Activated CD8-positive, alpha-beta memory T cell treated with anti-CD3 and anti-CD28 coated beads, Interleukin-2, amount 50 U/mL, for 24 hours (primary cell): ENCODE data around the gene DCTN4.
A peak's percentile ranks its signal among the peaks of the same experiment; 100 is the strongest.

ENCODE experiments used
- DNase-seq: peaks from one replicate; pipeline ENCODE4 v3.0.0-alpha.2; 2020; ENCODE audit errors: extremely low read depth

The DCTN4 gene

DNA sequence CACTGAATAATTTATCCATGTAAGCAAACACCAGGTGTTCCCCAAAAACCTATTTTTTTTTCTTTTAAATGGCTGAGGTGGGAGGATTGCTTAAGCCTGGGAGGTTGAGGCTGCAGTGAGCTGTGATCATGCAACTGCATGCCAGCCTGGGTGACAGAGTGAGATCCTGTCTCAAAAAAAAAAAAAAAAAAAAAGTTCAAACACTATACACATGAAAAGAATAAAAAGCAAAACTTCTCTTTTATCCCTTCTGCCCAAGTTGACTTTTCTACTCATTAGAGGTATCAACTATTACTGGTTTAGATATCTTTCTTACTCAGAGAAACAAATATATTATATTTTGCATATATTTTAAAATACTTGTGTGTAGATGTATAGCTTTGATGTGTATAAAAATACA, 17.8 kb downstream of the DCTN4 start:
- no peak for DNase-seq

DNA sequence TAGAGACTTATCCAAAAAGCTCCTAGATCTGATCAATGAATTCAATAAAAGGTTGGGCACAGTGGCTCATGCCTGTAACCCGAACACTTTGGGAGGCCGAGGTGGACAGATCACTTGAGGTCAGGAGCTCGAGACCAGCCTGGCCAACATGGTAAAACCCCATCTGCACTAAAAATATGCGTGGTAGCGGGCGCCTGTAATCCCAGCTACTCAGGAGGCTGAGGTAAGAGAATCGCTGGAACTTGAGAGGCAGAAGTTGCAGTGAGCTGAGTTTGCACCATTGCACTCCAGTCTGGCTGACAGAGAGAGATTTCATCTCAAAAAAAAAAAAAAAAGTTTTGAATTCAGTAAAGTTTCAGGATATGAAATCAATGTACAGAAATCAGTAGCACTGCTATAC, 20.0 kb downstream of the DCTN4 start:
- no peak for DNase-seq

DNA sequence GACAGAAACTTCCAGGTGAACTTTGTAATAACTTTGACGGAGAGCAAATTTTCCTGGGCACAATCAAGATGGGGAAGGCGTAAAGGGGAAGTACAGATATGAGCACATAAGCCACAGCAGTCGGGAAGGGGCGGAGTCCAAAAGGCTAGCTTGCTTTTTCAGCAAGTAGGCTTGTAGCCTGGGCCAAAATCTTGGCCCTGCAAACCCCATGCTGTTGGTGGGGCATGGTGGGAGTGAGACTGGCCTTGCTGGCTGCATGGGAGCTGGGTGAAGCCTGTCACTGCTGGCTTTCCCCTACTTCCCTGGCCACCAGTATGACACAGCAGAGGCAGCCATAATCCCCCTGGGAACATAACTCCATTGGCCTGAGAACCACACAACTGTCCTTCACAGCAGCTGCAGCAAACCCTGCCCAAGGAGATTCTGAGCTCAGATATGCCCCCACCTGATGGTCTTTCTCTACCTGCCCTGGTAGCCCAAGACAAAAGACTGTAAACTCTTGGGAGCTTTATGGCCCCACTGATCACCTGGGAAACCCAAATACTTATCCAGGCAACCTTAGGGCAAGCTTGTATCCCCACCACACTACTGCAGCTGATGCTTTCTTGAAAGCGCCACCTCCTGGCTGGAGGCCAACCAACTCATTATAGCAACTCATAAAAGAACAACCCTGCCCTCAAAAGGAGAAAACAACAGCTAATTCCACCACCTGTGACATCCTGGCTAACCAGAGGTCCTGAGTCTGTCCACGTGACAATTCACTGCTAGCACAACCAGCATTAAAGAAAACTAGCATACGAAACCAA, 24.0 kb downstream of the DCTN4 start:
- no peak for DNase-seq

- DNase-seq: no peak
Measured at GRCh38 chr5:150731669-150732242, 27.1 kb downstream of the DCTN4 start.

GRCh38 chr5:150729859-150730258, 29.0 kb downstream of the DCTN4 start:
- DNase-seq: no peak

DNA sequence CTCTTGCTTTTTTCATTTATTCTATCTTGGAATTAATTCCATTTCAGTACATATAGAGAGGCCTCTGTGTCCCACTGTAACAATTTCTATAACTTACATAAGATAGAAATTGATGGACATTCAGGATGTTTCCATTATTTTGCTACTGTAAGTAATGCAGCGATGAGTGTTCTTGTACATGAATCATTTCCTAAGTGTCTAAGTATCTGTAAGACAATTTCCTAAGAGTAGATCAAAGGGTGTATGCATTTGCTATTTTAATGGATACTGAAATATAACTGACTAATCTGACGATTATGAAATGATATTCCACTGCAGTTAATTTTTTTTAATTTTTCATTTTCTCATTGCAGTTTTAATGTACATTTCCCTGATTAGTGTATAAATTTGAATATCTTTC, 35.0 kb downstream of the DCTN4 start:
- no peak for DNase-seq

- no peak for DNase-seq
Measured at GRCh38 chr5:150710165-150710564, 48.7 kb downstream of the DCTN4 start.

- DNase-seq: no peak
Measured at GRCh38 chr5:150706776-150707390, 51.9 kb downstream of the DCTN4 start.

DNA sequence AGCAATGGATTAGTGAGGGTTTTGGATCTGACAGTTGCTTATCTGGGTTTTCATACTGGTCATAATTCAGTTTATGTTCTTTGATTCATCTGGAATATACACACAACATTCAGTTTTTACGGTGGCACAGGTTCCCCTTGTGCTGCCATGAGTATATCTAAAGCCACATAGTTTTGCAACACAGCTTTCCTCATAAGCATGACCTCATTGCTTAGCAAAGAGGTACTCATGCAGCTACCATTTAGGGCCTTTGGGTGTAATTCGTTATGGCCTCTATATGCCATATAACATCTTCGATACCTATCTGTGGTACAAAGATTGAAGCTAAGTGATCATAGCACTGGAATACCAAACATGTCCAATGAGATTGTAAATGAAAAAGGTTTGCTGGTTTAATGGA, 55.1 kb downstream of the DCTN4 start:
- no peak for DNase-seq

GRCh38 chr5:150700594-150701377, 58.0 kb downstream of the DCTN4 start, which contains the start of gene RBM22:
Gene RBM22 (minus strand): TSS chr5:150701062. CDS start chr5:150700985, 77 bp downstream.
- DNase-seq: peak; percentile 86

GRCh38 chr5:150700246-150700593, 58.6 kb downstream of the DCTN4 start:
- DNase-seq: no peak

GRCh38 chr5:150694612-150695011, 64.2 kb downstream of the DCTN4 start:
- DNase-seq: no peak

GRCh38 chr5:150692276-150692675, 66.5 kb downstream of the DCTN4 start:
- DNase-seq: no peak

GRCh38 chr5:150690760-150691159, 68.1 kb downstream of the DCTN4 start:
- DNase-seq: no peak

- no peak for DNase-seq
Measured at GRCh38 chr5:150689120-150689519, 69.7 kb downstream of the DCTN4 start.

DNA sequence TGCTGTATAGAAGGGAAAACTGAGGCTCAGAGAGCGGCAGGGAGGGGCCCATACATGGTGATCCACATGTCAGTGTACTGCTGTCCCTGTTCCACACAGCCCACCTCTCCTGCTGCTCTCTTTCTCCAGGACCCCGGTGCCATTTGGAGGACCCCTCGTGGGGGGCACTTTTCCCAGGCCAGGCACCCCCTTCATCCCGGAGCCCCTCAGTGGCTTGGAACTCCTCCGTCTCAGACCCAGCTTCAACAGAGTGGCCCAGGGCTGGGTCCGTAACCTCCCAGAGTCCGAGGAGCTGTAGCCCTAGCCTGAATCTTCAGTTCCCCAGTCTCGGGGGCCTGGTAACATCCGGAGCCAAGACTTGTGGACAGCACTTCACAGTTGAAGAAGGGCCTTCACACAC, 82.2 kb downstream of the DCTN4 start:
- DNase-seq: no peak

GRCh38 chr5:150675069-150675468, 83.7 kb downstream of the DCTN4 start:
- no peak for DNase-seq

DNA sequence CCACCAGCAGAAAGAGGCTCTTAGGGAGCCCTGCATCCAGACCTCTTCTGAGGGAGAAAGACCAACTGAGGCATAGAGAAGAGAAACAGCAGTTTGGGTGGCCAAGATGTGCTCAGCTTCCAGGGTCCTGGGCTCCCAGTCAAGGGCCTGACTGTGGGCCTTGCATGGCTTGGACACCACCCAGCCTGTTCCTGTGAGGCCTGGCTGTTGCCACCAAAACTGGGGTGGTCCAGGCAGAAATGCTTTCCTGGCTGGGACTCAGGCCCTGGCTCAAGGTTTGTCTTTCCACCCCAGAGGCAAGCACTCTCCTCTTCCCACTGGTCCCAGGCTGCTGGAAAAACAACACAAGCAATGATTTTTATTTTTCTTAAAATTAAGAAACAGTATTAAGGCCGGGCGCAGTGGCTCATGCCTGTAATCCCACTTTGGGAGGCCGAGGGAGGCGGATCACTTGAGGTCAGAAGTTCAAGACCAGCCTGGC, 84.4 kb downstream of the DCTN4 start:
- no peak for DNase-seq

DNA sequence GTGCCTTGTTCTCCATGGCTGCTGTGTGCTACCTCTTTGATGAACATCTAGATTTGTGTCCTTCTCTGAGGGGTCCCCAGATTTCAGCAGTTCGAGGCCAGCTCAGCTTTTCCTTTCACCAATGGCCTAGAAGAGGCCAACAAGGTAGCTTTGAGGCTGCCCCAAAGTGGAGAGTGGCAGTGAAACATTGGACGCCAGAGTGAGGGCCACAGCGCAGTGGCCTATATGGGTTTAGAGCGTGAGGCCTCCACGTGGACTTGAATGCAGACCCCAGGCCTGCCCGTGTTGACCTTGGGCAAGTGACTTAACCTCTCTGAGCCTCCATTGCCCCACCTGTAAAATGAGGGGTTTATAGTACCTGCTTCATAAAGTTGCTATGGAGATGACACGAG, 85.9 kb downstream of the DCTN4 start:
- no peak for DNase-seq

DNA sequence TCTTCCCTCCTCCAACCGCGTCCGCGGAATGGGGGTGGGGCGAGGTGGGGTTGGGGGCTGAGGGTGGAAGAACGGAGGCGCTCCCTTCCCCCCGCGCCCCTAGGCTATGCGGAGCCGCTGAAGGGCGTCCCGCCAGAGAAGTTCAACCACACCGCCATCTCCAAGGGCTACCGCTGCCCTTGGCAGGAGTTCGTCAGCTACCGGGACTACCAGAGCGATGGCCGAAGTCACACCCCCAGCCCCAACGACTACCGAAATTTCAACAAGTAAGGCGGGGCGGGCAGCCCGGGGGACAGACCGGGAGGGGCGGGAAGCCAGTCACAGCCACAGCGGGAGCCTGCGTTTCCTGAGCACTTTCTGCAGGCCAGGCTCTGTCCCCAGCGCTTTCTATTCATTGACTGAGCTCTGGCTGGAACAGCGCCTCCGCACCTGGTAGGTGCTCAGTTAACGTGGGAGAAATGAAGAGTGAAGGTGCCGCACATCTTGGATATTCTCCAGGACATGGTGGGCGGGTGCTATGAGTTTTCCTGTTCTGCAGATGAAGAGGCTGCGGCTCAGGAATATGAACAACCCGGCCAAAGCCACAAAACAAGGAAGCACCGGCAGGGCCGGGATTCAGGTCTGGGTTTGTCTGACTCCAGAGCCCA, 86.5 kb downstream of the DCTN4 start:
- no peak for DNase-seq

- no peak for DNase-seq
Measured at GRCh38 chr5:150671509-150672236, 87.1 kb downstream of the DCTN4 start.
